ENCODE measurements around the gene ATAD2B. TPM values are rescaled to one million over a fixed set of nuclear protein-coding genes. Genes with fewer than 3 reads are reported as not detected.

Gene ATAD2B
- total RNA-seq, 1 donor from 2014 or later, result 38.3 TPM

DNA sequence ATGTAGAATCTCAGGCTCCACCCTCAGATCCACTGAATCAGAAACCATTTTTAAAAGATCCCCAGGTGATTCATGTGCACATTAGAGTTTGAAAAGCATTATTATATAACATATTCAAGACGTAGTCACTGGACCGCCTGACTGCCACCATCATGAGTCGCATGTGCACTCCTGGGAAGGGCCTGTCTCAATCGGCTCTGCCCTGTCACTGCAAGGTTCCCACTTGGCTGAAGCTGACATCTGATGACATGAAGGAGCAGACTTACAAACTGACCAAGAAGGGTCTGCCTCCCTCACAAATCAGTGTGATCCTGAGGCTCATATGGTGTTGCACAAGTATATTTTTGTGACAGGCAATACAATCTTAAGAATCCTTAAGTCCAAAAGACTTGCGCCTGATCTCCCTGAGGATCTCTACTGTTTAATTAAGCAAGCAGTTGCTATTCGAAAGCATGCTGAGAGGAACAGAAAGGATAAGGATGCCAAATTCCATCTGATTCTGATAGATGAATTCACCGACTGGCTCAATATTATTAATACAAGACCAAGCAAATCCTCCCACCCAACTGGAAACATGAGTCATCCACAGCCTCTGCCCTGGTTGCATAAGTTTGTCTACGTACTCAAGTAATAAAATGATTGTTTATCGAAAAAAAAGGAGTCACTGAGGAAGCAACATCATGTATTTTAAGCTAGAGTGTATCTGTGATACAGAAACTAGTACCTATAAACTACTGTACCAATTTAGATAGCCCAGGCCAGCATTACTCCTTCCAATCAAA is 26.2 kb downstream of the ATAD2B start:
- Mint-ChIP-seq H3K27me3 (no peaks in the 10 kb centered on the region), H3K4me3 (ENCODE audit: low read depth) (no peak overlapping the region), H3K27ac (no peak overlapping the region), H3K4me1 (ENCODE audit: low read depth) (peaks cover 6% of the 10 kb centered on the region), H3K9me3 (ENCODE audit: low read depth) (peaks cover 3% of the 10 kb centered on the region), H3K36me3 (ENCODE audit: insufficient read depth) (peaks cover 5% of the 10 kb centered on the region)
- no peak for DNase-seq (ENCODE audit: low spot score, unreplicated experiment)
- TF ChIP-seq, protein P1, sequence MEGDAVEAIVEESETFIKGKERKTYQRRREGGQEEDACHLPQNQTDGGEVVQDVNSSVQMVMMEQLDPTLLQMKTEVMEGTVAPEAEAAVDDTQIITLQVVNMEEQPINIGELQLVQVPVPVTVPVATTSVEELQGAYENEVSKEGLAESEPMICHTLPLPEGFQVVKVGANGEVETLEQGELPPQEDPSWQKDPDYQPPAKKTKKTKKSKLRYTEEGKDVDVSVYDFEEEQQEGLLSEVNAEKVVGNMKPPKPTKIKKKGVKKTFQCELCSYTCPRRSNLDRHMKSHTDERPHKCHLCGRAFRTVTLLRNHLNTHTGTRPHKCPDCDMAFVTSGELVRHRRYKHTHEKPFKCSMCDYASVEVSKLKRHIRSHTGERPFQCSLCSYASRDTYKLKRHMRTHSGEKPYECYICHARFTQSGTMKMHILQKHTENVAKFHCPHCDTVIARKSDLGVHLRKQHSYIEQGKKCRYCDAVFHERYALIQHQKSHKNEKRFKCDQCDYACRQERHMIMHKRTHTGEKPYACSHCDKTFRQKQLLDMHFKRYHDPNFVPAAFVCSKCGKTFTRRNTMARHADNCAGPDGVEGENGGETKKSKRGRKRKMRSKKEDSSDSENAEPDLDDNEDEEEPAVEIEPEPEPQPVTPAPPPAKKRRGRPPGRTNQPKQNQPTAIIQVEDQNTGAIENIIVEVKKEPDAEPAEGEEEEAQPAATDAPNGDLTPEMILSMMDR (IDR thresholded peaks at IDR 0.05; ENCODE audit: unreplicated experiment), result no peak

DNA sequence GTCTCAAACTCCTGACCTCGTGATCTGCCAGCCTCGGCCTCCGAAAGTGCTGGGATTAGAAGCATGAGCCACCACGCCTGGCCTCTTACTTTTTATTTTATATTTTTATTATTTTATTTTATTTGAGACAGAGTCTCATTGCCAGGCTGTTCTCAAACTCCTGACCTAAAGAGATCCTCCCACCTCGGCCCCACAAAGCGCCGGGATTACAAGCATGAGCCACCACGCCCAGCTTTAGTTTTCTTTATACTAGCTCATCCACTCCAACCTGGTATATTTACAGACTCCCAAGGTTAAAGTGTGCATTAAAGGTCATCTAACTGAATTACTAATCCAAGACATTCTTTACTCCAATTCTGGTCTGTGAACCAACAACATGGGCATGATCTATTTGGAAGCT is 26.8 kb downstream of the ATAD2B start:
- TF ChIP-seq, protein P1 (IDR thresholded peaks at IDR 0.05; ENCODE audit: unreplicated experiment), result no peak
- peaks cover 5% of the 10 kb centered on the region for H3K36me3 Mint-ChIP-seq (ENCODE audit: insufficient read depth)
- H3K9me3 Mint-ChIP-seq (ENCODE audit: low read depth), result peaks cover 3% of the 10 kb centered on the region
- no peak overlapping the region for H3K27ac Mint-ChIP-seq
- peaks cover 4% of the 10 kb centered on the region for H3K4me1 Mint-ChIP-seq (ENCODE audit: low read depth)
- H3K27me3 Mint-ChIP-seq, result no peaks in the 10 kb centered on the region
- DNase-seq (ENCODE audit: low spot score, unreplicated experiment), result no peak
- H3K4me3 Mint-ChIP-seq (ENCODE audit: low read depth), result no peak overlapping the region

DNA sequence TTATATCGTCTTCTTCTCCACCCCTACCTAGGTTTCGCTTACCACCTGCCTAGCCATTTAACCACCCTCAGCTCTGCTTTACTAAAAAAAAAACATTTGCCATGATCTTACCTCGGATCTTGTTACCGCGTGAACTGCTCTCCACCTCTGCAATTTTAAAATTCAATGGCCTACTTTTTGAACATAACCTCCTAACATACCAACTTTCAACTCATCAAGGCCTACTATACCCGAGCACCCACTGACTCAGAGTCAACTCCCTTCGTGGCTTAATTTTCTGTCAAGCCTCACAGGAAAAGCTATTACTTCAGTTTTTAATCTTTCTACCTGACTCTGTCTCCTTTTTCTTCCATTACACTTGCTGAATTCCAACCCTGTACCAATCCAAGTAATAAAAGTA is 55.7 kb downstream of the ATAD2B start:
- Mint-ChIP-seq H3K27me3 (no peaks in the 10 kb centered on the region), H3K9me3 (ENCODE audit: low read depth) (no peaks in the 10 kb centered on the region), H3K36me3 (ENCODE audit: insufficient read depth) (peaks cover 24% of the 10 kb centered on the region), H3K27ac (no peak overlapping the region), H3K4me1 (ENCODE audit: low read depth) (no peaks in the 10 kb centered on the region), H3K4me3 (ENCODE audit: low read depth) (no peak overlapping the region)
- TF ChIP-seq, protein P1 (IDR thresholded peaks at IDR 0.05; ENCODE audit: unreplicated experiment), result no peak
- no peak for DNase-seq (ENCODE audit: low spot score, unreplicated experiment)

DNA sequence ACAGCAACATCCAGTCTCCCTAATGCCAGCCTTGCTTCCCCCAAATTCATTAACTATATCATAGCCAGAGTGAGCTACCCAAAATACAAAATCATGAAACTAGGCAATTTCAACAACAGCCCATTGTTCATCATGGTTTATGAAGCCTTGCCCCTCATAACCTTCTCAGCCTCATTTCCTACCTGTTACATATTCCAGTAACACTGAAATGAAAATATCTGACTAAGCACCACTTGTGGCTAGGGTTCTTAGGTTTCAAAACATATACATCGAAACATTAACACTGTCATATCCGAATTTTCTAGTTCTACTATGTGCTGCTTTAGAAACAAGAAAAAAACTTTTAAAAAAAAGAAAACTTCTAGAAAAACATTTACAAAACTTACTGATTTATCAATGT is 59.5 kb downstream of the ATAD2B start:
- H3K4me1 Mint-ChIP-seq (ENCODE audit: low read depth), result no peaks in the 10 kb centered on the region
- no peak for DNase-seq (ENCODE audit: low spot score, unreplicated experiment)
- H3K27me3 Mint-ChIP-seq, result no peaks in the 10 kb centered on the region
- no peak overlapping the region for H3K27ac Mint-ChIP-seq
- H3K9me3 Mint-ChIP-seq (ENCODE audit: low read depth), result no peaks in the 10 kb centered on the region
- peaks cover 29% of the 10 kb centered on the region for H3K36me3 Mint-ChIP-seq (ENCODE audit: insufficient read depth)
- TF ChIP-seq, protein P1 (IDR thresholded peaks at IDR 0.05; ENCODE audit: unreplicated experiment), result no peak
- H3K4me3 Mint-ChIP-seq (ENCODE audit: low read depth), result no peak overlapping the region

DNA sequence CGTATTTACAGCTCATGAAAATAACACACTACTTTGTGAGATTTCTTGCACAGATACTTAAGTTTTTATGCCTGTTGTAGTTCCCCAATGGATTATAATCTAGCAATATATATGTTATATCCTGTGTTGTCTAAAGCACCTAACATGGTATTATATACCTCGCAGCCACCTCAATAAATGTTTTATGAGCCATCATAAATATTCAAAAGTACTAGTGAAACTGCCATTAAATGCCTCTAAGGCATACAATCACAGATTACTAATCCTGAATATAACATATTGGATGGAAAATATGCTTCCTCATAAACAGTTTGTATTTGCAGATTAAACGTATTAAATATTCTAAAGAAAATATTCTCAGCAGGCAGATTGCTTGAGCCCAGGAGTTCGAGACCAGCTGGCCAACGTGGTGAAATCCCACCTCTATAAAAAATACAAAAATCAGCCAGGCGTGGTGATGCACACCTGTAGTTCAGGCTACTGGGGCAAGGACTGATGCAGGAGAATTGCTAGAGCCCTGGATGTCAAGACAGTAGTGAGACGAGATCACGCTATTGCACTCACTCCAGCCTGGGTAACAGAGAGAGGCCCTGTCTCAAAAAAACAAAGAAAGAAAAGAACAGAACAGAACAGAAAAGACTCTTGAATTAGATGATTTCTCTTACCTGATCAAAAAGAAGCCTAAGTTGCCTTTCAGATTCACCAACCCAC is 64.1 kb downstream of the ATAD2B start:
- Mint-ChIP-seq H3K9me3 (ENCODE audit: low read depth) (no peaks in the 10 kb centered on the region), H3K36me3 (ENCODE audit: insufficient read depth) (peaks cover 19% of the 10 kb centered on the region), H3K27ac (no peak overlapping the region), H3K4me3 (ENCODE audit: low read depth) (no peak overlapping the region), H3K4me1 (ENCODE audit: low read depth) (no peaks in the 10 kb centered on the region), H3K27me3 (no peaks in the 10 kb centered on the region)
- no peak for DNase-seq (ENCODE audit: low spot score, unreplicated experiment)
- TF ChIP-seq, protein P1 (IDR thresholded peaks at IDR 0.05; ENCODE audit: unreplicated experiment), result no peak

Measured in progenitor cell of endocrine pancreas (in vitro differentiated cells).